Measurements from ENCODE around the gene TBC1D7. TPM values are rescaled to one million over a fixed set of nuclear protein-coding genes. Genes with fewer than 3 reads are reported as not detected.

Gene TBC1D7
- total and polyA plus RNA-seq, 2 of the 4 experiments (the other 2 are of a cell fraction): 14.3 to 22.6 TPM

DNA sequence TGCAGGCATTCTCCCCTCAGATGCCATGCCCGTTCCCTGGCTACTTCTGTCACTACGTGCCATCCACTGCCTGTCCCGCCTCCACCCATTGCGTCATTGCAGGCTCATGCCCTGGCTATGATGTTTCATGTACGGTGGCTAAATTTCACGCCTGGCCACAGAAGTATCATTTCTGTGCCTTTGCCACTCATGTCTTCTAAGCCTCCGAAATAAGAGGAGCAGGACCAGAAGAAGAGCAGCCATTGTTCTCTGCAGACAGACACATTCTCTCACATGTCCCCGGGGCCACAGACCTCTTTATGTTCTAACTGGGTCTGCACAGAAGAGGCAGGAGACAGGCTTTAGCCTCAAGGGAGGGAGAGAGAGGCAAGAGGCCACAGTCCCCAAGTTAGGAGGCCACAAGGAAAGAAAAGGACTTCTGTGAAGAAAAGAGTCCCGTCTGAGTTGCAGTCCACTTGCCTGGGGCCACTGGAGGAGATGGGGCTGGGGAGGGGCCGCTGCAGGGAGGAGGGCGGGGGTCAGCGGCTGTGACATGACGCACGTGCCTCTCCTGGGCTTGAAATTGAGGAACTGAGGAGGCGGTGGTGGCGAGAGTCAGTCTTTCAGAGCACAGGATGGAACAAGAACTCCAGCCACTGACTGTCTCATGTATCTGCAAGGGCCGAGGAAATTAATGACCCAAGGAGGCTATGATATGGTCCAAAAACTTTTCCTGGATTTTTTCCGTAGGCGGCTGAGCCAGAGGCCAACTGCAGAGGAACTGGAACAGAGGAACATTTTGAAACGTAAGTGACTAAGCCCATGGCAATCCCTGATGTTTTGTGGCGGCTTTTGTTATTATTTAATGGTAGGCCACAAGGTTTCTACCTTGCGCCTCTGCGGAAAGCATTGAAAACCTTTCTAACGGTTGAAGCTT lies 55.9 kb downstream of the TBC1D7 start:
- dilution Hi-C loops (cut with HindIII; ENCODE audit: low sequenced_read_pairs, unreplicated experiment): no loop called here
- H3K4ac ChIP-seq (ENCODE audit: low read depth, low read length): no peak overlapping the region

More for the DNA sequence above, 55.9 kb downstream of the TBC1D7 start:
- intact Hi-C loops (cut with micrococcal nuclease) (no loop called here), in situ Hi-C loops (cut with MboI; ENCODE audit: low sequenced_read_pairs) (no loop called here)
- no peak overlapping the region for H3K23ac ChIP-seq (ENCODE audit: low read depth, low read length)
- H3K4me3 ChIP-seq (ENCODE audit: insufficient read depth, low read depth, low read length): no peak overlapping the region
- no peaks in the 10 kb centered on the region for H3K79me1 ChIP-seq (ENCODE audit: low read depth in 1 of 2, low read length in 2 of 2)
- H3K27me3 ChIP-seq (ENCODE audit: control insufficient read depth, insufficient read depth, low read length): no peaks in the 10 kb centered on the region
- no peaks in the 10 kb centered on the region for H4K20me1 ChIP-seq (ENCODE audit: insufficient read depth, low read length)
- H3K18ac ChIP-seq (ENCODE audit: low read depth, low read length): no peak overlapping the region
- H3K36me3 ChIP-seq (ENCODE audit: control insufficient read depth, insufficient read depth, low read length): no peaks in the 10 kb centered on the region
- no peak overlapping the region for H2BK120ac ChIP-seq (ENCODE audit: low read depth, low read length)
- no peak overlapping the region for H3K14ac ChIP-seq (replicated peaks; ENCODE audit: low read depth, low read length)
- DNase-seq (no peak), ATAC-seq (ENCODE audit: low read depth) (no peak)
- H3K27ac ChIP-seq (ENCODE audit: insufficient read depth, low read length): no peak overlapping the region
- H3K9me1 ChIP-seq (ENCODE audit: insufficient read depth, low read length): no peaks in the 10 kb centered on the region
- no peak overlapping the region for H3K56ac ChIP-seq (ENCODE audit: extremely low read depth, insufficient read depth, low read length)
- WGBS, 2 experiments (ENCODE audit: extremely low coverage in 2 of 2, insufficient read length in 1 of 2): 84% methylated on average over 15 of the region's 24 CpGs; no CpG with 5 or more reads in 1 of the 2 experiments
- no peak overlapping the region for H2AK5ac ChIP-seq (ENCODE audit: low read depth, low read length)
- H2AFZ ChIP-seq (replicated peaks; ENCODE audit: low read length, poor library complexity): no peak overlapping the region
- H3K9ac ChIP-seq (ENCODE audit: low read depth, low read length): no peak overlapping the region
- CTCF ChIA-PET: interaction anchor here (0.7 kb wide), 1 partner anchor 857 kb away, joined by 4 read pairs; no protein-coding TSS in a partner anchor
- H2BK20ac ChIP-seq (ENCODE audit: low read depth, low read length): no peak overlapping the region
- no peak overlapping the region for H4K8ac ChIP-seq (ENCODE audit: low read depth in 2 of 2, low read length in 2 of 2)
- POLR2A ChIA-PET (ENCODE audit: unreplicated experiment): no interaction called here
- no peaks in the 10 kb centered on the region for H3K4me1 ChIP-seq (ENCODE audit: control insufficient read depth, insufficient read depth, low read length)
- no TSS peak for BruUV-seq (replicated peaks)
- H2BK5ac ChIP-seq (ENCODE audit: low read depth, low read length, poor library complexity, severe bottlenecking): no peak overlapping the region
- no peak for TF ChIP-seq MAZ (IDR thresholded peaks at IDR 0.05; ENCODE audit: borderline replicate concordance, low read depth, low read length)
- TF ChIP-seq, protein P1, sequence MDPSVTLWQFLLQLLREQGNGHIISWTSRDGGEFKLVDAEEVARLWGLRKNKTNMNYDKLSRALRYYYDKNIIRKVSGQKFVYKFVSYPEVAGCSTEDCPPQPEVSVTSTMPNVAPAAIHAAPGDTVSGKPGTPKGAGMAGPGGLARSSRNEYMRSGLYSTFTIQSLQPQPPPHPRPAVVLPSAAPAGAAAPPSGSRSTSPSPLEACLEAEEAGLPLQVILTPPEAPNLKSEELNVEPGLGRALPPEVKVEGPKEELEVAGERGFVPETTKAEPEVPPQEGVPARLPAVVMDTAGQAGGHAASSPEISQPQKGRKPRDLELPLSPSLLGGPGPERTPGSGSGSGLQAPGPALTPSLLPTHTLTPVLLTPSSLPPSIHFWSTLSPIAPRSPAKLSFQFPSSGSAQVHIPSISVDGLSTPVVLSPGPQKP (IDR thresholded peaks at IDR 0.05; ENCODE audit: borderline replicate concordance, low read depth, low read length): no peak
- TF ChIP-seq NFE2L2 (IDR thresholded peaks at IDR 0.05; ENCODE audit: low read depth, low read length): no peak
- H3K9me3 ChIP-seq (ENCODE audit: control insufficient read depth, insufficient read depth, low read length): no peaks in the 10 kb centered on the region
- H2AK9ac ChIP-seq (replicated peaks; ENCODE audit: low read depth, low read length, poor library complexity): no peak overlapping the region
- no peak overlapping the region for H2BK15ac ChIP-seq (ENCODE audit: low read depth, low read length)
- H3K4me2 ChIP-seq (ENCODE audit: low read depth, low read length): no peak overlapping the region
- no peak overlapping the region for H4K5ac ChIP-seq (ENCODE audit: low read depth, low read length)
- no peak overlapping the region for H4K91ac ChIP-seq (ENCODE audit: insufficient read depth, low read depth, low read length)
